ENCODE results near the gene CHST15. TPM values are rescaled to one million over a fixed set of nuclear protein-coding genes. Genes with fewer than 3 reads are reported as not detected.

CHST15 gene
- total RNA-seq, 1 donor from 2014 or later, result 11.1 TPM

DNA sequence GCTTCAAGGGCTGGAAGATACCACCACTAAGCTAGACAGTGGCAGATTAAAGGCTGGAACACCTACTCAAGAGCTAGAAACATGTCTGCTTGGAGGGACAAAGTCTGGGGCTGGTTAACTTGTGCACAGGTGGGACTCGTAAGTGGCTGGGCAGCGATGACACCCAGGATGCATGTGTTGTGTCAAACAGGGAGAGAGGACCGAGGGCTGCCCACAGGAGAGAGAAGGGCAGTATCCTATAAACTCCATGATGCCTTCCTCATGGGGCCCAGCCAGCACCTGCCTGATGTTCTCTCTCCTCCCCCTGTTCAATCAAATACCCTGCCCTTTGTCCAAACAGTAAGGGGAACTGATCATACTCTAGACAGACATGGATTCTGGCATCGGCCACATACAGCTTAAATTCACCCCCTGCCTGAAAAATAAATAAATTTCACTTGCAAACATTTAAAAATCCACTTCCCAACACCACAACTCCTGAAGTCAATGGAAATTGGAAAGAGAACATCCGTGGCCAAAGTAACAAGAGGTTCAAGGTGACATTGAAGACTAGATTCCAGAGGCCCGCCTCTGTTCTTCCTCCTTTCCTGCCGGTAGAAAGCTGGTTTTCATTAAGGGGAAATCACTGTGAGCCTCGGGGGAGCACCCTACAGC is 50.6 kb downstream of the CHST15 start:
- H3K36me3 ChIP-seq (ENCODE audit: control insufficient read depth, insufficient read depth, low read length), result peaks cover 12% of the 10 kb centered on the region
- H3K27me3 ChIP-seq (ENCODE audit: control insufficient read depth, insufficient read depth, low read length), result no peaks in the 10 kb centered on the region
- no peak for FAIRE-seq
- DNase-seq (ENCODE audit: low read depth), result no peak
- TF ChIP-seq CTCF (IDR thresholded peaks at IDR 0.05; ENCODE audit: insufficient read depth, low read length, severe bottlenecking), result no peak
- no peak overlapping the region for H3K4me3 ChIP-seq (ENCODE audit: low read depth, low read length)

DNA sequence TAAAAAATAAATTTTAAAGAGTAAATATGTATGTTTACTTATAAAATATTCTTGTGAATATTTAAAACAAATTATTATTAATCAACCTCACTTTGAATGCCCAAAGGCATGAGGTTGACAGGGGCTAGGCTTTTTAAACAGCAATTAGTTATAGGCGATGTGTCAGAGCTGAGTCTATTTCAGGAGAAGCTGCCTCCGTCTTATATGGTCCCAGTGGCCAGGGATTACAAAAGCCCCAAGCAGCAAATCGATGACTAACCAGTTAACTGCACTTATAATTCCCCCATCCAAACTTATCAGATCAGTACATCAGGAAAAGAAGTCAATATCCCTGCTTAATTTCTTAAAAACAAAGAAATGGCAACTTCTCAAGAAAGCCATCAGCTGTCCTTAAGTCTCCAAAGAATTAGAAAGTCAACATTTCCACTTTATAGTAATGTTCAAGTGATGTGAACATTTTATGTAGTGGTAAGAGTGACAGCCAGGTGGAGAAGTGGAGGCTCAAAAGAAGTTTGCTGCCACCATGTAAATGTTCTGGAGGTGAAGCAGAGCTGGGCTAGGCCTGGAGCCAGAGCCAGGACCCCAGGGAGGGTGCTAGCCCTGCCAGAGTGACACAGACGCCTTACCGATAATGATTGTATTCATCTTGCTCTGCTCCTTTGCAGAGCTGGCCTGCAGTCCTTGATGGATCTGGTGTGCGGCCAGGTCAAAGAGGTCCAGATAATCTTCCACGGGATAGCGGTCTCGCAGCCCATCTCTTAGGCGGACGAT is 51.5 kb downstream of the CHST15 start:
- TF ChIP-seq CTCF (IDR thresholded peaks at IDR 0.05; ENCODE audit: insufficient read depth, low read length, severe bottlenecking), result no peak
- Histone ChIP-seq H3K27me3 (ENCODE audit: control insufficient read depth, insufficient read depth, low read length) (no peaks in the 10 kb centered on the region), H3K4me3 (ENCODE audit: low read depth, low read length) (no peak overlapping the region), H3K36me3 (ENCODE audit: control insufficient read depth, insufficient read depth, low read length) (peaks cover 17% of the 10 kb centered on the region)
- DNase-seq (ENCODE audit: low read depth), result no peak
- no peak for FAIRE-seq

DNA sequence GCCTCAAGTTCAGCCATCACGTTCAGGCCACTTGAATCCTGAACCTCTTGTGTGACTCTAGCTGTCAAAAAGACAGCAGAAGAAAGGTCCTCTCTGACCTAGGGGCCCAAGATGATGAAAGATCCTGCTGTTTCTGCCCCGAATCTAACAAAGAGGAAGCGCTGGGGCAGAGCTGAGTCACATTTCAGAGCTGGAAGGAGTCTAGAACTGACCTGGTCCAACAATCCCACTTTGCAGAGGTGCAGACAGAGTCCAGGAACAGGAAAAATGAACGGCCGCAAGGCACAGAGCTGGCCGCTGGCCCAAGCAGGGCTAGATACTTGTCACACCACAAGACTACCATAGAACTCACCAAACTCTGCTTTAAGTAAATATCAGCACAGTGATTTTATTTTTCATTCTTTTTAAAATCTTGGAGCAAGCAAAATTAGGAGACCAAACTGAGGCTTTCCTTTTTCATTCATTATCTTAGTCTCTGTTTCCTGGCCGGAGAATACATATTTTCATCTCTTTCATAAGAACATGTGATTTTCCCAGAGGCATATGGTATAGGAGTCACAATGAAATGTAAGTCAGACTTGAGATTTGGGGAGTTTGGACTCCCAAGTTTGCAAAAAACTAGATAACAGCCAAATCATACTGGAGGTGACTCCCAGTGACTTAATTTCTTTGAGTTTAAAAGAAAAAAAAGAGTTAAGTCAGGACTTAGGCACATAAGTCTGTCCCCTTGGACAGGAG is 52.8 kb downstream of the CHST15 start:
- DNase-seq (ENCODE audit: low read depth), result no peak
- peaks cover 19% of the 10 kb centered on the region for H3K36me3 ChIP-seq (ENCODE audit: control insufficient read depth, insufficient read depth, low read length)
- no peak overlapping the region for H3K4me3 ChIP-seq (ENCODE audit: low read depth, low read length)
- no peak for TF ChIP-seq CTCF (IDR thresholded peaks at IDR 0.05; ENCODE audit: insufficient read depth, low read length, severe bottlenecking)
- no peak for FAIRE-seq
- H3K27me3 ChIP-seq (ENCODE audit: control insufficient read depth, insufficient read depth, low read length), result no peaks in the 10 kb centered on the region

DNA sequence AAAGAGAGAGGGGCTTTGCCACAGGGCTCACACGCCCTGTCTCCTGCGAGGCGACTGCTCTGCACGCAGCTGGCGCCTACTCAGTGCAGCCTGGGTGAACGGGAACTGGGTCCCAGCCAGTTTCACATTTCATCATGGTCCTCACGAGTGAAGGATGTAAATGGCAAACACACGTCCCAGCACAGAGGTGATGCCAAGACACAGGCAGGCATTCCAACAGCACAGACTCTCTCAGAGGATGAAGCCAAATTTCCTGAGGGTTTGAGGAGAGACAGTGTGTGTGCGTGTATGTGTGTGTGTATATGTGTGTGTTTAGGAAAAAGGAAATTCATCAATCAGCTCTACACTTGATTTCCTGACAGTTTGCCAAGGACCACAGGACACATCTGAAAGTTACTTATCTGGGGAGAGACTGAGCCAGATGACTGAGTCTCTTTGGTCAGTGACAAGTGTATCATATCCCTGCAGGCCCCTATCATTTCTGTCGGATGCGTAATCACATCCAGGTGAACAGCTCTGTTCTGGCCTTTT is 53.9 kb downstream of the CHST15 start:
- no peak for TF ChIP-seq CTCF (IDR thresholded peaks at IDR 0.05; ENCODE audit: insufficient read depth, low read length, severe bottlenecking)
- DNase-seq (ENCODE audit: low read depth) (no peak), FAIRE-seq (no peak)
- H3K4me3 ChIP-seq (ENCODE audit: low read depth, low read length), result no peak overlapping the region
- no peaks in the 10 kb centered on the region for H3K27me3 ChIP-seq (ENCODE audit: control insufficient read depth, insufficient read depth, low read length)
- peaks cover 19% of the 10 kb centered on the region for H3K36me3 ChIP-seq (ENCODE audit: control insufficient read depth, insufficient read depth, low read length)

DNA sequence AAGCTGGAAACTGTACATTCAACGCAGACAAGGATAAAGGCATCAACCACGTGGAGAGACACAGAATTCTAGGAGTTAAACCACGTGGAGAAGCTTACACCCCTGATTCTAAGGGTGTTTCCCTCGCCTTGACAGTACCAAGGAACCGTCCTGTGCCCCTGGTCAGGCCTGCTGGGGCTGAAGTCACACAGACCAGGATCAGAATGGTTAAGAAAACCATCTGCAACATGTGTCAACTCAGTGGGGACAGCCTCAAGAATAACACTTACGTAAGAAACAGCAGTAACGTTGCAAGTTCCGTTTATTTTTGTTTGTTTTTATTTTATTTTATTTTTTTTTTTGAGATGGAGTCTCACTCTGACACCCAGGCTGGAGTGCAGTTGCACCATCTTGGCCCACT is 55.6 kb downstream of the CHST15 start:
- H3K27me3 ChIP-seq (ENCODE audit: control insufficient read depth, insufficient read depth, low read length), result no peaks in the 10 kb centered on the region
- no peak overlapping the region for H3K4me3 ChIP-seq (ENCODE audit: low read depth, low read length)
- no peak for TF ChIP-seq CTCF (IDR thresholded peaks at IDR 0.05; ENCODE audit: insufficient read depth, low read length, severe bottlenecking)
- H3K36me3 ChIP-seq (ENCODE audit: control insufficient read depth, insufficient read depth, low read length), result peaks cover 18% of the 10 kb centered on the region
- FAIRE-seq (no peak), DNase-seq (ENCODE audit: low read depth) (no peak)
